NCI-H2171 (cell line): ENCODE results near the gene TRRAP.
"Not testable (repeated sequence)": the region's sequence is repeated elsewhere in the genome, so short reads cannot be mapped to it uniquely, and the experiment has no call there.

Experiments
- DNase-seq: peaks from one replicate; lab custom pipeline; 2025; lab: John Stamatoyannopoulos, UW

The TRRAP gene

DNA sequence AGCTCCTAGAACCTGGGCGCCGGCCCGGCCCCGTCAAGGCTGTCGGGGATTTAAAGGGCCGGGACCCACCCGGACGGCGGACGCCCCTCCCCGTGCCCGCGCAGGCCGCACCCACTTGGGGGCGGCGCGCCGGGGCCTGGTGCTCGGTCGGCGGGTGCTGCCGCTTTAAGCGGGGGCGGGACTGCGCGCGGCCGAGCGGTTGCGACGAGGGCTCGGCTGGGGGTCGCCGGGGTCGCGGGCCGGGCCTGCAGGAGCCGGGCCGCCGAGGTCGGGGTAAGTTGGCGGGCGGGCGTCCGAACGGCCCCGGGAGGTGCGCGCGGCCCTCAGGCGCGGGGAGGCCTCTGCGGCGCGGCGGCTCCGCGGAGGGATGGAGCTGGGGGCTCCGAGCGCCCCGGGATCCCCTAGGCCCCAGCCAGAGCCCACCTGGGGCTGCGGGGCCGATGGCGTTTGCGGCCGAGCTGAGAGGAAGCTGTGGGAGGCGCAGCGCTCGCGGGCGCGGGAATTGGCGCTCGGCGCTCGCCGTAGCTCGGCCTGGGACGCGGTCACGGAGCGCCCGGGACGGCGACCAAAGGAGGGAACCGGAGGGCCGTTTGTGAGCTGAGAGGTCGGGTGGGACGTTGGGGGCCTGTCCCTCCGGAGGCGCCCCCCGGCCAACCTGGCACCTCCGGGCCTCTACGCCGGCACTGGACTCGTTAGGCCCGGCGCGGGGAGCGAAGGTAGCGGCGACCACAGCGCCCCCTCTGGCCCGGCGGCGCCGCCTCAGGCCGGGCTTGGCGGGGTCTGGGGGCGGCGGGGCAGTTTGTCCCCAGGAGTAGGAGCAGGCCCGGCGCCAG lies at the start of gene TRRAP:
TSS of gene TRRAP (plus strand) at position 168 of the 833 bp plus-strand sequence. CDS start 2,619 bp downstream, outside the sequence.
- peak; percentile 65 for DNase-seq

DNA sequence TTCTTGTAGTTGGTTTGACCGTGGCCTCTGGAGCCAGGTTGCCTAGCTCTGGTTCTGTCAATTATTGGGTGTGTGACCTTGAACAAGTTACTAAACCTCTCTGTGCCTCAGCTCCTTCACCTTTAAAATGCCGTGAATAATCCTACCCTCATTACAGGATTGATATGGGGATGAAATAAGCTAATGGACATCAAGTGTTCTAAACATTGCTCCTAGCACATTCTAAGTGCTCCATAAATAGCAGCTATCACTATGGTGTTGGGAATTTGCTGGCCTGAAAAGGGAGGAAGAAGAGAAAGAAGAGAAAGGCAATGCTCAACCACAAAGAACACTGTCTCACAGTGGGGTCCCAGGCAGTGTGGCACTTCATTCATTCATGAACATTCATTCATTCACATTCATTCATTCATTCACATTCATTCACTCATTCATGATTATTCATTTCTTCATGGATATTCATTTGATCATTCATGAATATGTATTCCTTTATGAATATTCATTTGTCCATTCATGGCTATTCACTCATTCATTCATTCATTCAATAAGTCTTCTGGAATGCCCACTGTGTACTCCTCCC lies 47.3 kb upstream of the TRRAP start:
- DNase-seq: no peak

DNA sequence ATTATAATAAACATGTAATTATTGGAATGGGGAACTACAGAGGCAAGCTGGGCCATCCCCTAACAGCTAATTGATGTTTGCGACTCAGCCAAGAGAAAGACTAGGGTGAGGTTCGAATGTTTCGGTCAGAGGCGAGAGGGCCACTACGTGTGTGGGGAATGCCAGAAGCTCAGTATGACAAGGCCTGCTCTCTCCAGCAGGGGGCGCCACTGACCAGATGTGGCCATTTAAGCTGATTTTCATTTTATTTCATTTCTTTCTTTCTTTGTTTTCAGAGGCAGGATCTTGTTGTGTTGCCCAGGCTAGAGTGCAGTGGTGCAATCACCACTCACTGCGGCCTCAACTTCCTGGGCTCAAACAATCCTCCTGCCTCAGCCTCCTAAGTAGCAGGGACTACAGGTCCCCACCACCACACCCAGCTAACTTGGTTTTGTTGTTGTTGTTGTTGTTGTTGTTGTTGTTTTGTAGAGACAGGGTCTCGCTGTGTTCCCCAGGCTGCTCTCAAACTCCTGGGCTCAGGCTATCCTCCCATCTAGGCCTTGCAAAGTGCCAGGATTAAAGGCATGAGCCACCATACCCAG lies 46.6 kb upstream of the TRRAP start:
- DNase-seq: no peak

DNA sequence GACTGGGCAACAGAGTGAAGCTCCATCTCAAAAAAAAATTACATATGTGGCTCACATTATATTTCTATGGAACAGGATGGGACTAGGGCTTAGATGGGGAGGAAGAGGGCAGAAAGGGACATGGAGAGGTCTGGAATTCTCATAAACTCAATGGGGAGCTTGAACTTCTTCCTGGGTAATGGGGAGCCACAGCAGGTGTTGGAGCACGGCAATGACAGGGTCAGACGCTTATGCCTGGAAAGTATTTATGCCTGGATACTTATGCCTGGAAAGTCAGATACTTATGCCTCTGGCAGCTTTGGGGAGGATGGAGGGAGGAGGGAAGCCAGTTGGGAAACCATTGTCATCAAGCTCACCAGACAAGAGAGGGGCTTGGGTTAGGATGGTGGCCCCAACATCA lies 45.3 kb upstream of the TRRAP start:
- DNase-seq: no peak

DNA sequence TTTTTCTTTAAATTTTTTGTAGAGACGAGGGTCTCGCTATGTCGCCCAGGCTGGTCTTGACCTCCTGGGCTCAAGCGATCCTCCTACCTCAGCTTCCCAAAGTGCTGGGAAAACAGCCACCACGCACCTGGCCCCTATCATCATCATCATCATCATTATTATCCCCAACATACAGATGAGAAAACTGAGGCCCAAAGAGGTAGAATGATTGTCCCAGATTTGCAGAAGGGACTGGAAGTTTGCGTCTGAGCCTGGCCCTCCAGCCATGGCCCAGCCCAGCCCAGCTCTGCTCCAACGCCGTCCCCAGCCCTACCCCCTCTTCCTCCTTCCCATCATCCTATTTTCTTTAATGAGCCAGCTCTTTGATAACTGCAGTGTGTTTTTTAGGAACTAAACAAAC lies 43.4 kb upstream of the TRRAP start:
- no peak for DNase-seq

DNA sequence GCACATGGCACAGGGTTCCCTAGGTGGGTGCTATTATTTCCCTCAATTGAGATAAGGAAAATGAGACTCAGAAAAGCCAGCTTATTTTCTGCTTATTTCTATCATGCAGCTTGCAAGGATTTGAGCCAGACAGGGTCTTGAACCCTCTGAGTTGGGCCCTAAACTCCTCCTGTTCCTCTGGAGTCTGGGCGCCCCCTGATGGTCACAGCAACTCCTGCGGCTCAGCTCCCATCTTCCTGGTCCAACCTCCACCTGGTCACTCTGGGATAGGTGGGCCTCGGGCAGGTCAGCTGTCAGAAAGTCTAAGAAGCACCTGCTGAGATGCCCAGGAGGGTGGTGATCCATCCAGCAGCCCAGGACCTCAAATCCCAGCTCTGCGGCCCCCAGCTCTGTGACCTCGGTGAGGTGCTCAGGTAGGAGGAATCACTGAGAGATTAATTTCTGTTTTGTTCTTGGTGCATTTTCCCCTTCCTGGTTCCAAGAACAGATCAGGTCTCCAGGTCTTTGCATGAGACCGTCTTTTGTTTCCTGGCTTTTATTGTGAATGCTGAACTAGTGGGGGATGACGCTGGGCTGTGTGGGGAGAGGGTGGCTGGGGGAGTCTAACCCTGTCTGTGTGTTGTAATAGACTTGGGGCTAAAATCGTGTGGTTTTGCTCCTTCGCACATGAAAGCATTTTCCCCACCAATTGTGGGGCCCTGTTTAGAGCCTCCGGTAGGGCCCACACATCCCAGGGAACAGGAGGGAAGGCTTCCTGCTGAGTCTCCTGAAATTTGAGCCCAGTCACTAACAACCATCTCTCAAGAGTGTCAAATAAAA lies 41.3 kb upstream of the TRRAP start:
- peak; percentile 77 for DNase-seq

DNA sequence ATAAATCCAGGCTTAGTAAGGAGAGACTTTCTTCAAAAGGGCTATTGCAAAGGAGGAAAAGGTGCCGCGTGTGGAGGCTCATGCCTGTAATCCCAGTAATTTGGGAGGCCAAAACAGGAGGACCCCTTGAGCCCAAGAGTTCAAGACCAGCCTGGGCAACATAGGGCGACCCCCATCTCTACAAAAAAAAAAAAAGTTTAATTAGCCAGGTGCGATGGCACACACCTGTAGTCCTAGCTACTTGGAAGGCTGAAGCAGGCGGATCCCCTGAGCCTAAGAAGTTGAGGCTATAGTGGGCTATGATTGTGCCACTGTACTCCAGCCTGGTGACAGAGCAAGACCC lies 40.7 kb upstream of the TRRAP start:
- no peak for DNase-seq

DNA sequence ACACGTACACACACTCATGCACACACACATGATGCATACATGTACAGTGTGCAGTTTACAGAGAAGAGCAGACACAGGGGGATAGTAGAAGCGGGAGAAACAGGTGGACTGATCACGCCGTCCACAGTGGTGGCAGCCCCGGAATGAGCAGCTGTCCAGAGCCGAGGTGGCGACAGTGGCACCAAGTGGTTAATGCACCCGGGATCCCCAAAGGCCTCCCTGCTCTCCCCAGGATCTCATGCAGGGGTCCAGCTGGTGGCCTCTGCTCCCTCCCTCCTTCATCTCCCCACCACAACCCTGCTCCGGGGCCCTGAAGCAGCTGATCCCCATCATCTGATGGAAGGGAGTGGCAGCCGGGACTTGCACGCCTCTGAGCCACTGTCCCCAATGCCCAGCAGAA lies 38.2 kb upstream of the TRRAP start:
- DNase-seq: no peak

DNA sequence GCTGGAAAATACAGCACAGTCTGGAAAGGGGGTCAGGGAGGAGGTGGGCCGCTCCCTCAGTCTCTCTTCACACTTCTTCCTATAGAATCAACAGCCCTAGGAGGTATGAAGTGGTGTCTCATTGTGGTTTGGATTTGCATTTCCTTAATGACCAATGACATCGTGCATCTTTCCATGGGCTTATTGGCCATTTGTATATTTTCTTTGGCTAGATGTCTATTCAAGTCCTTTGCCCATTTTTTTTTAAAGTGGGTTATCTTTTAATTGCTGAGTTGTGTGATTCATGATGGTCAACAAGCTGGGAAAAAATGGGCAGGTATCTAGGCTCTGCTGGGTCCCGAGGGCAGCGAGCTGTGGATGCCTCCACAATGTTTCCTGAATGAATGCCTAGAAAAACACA lies 37.6 kb upstream of the TRRAP start:
- no peak for DNase-seq

DNA sequence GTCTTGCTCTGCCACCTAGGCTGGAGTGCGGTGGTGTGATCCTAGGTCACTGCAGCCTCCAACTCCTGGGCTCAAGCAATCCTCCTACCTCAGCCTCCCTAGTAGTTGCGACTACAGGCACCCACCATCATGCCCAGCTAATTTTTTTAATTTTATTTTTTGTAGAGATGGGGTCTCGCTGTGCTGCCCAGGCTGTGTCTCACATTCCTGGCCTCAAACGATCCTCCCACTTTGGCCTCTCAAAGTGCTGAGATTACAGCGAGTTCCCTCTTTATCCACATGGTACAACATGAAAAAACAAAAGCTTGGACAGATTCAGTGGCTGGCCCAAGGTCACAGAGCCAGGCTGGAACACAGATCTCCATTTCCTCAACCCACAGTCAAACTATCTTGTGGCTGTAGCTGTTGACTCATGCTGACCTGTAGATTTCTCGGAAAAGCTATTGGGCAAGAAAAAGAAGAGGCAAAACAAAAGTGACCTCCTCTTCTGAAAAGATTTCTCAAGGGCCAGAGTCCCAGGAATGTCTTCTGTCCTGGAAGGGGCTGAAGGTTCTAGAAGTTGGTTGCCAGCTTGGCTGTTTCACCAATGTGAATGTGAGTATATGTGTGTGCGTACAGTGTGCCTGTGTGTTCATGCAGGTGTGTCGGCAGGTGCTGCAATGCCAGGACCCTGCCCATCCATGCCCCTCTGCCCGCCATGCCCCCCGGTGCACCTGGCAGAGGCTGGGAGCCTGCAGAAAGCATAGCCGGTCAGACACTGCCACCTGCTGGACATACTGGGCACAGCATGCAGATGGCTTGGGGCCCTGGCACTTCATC lies 36.9 kb upstream of the TRRAP start:
- DNase-seq: no peak

DNA sequence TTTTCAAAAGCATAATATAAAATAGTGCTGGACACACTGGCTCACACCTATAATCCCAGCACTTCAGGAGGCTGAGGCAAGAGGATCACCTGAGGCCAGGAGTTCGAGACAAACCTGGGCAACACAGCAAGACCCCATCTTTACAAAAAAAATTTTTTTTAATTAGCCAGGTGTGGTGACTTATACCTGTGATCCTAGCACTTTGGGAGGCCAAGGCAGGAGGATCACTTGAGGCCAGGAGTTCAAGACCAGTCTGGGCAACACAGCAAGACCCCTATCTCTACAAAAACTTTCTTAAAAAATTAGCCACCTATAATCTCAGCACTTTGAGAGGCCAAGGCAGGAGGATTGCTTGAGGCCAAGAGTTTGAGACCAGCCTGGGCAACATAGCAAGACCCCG lies 35.8 kb upstream of the TRRAP start:
- not testable (repeated sequence) for DNase-seq

DNA sequence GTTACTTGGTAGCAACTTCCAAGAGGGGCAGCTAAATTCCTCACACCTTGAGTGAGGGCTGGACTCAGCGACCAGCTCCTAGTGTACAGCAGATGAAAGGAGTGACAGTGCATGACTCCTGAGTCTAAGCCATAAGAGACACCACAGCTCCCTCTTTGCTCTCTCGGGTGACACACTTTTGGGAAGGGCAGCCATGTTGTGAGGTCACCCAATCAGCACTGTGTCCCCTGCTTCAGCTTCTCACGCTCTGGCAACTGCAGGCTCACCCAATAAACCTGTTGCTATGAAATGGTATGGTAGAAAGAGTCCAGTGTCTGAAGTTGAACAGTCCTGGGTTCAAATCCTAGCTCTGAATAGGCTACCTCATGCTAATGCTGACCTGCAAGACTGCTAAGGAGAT lies 29.4 kb upstream of the TRRAP start:
- DNase-seq: no peak

DNA sequence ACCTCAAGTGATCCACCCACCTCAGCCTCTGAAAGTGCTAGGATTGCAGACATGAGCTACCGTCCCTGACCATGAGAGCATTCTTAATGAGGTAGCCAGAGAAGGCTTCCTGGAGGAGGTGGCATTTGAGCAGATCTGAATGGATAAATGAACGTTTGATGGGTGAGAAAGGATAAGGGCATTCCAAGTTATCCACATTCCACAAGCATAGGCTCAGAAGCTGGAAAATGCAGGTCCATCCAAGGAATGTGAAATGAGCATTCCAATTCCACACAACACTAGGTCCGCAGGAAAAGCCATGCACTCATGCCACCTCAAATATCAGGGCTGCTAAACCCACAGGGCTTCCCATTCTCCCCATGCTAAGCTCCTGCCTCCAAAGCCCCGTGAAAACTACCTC lies 25.5 kb upstream of the TRRAP start:
- no peak for DNase-seq

DNA sequence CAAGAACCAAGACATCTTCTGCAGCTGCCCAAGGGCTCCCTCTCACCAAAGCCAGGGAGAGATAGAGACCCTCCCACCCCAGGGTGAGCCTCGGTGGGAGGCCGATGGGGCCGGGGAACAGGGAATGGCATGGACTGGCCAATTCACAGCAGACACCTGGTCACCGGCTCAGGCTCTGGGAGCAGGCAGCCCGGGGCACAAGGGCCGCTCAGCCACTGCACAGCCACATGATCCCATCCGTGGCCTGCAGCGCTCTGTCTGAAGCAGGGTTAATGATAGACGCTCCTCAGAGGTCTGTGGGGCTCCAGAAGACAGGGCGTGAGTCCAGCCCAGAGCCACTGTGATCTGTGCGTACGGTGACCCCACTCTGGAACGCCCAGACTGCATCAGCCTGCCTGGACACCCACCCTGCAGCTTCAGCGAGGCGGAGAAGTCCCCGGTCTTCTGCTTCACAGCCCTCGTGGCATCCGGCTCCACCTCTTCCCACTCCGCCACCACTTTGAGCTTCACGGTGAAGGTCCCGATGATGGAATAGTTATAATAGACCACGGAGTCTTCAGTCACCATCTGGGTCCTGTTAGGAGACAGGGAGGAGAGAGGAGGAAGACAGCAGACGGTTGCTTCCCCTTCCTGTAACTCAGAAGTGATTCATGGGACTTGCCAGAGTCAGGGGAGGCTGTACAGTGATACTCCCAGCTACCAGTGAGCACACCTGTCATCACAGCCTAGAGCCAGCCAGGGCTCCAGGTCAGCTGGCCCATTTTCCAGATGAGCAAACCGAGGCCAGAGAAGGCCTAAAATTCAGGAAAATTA lies 22.5 kb upstream of the TRRAP start:
- no peak for DNase-seq

DNA sequence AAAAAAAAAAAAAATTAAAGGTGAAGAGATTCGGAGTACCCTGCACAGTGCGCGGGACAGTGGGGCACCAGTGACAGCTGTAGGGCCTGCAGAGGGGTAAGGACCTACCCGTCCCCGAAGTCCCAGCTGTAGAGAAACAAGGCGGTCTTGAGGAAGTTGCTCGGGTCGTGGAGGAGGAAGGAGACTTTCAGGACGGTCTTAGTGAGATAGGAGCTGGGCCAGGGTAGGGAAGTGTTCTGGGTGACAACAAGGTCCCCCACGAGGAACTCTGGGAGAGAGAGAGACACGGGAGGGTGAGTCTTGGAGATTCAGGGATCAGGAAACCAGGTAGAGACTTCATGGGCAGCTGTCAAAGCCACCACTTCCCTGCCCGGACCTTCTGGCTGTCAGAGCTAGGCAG lies 18.3 kb upstream of the TRRAP start:
- no peak for DNase-seq

DNA sequence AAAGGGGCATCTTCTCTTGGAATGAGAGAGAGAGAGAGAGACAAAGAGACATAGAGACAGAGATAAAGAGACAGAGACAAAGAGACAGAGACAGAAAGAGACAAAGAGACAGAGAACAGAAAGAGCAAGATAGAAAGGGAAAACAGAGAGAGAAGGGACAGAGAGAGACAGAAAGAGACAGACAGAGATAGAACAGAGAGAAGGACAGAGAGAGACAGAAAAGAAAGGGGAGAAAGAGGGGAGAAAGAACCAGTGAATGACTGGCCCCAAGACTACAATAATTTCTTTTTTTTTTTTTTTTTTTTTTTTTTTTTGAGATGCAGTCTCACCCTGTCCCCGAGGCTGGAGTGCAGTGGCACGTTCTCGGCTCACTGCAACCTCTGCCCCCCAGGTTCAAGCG lies 16.1 kb upstream of the TRRAP start:
- no peak for DNase-seq

DNA sequence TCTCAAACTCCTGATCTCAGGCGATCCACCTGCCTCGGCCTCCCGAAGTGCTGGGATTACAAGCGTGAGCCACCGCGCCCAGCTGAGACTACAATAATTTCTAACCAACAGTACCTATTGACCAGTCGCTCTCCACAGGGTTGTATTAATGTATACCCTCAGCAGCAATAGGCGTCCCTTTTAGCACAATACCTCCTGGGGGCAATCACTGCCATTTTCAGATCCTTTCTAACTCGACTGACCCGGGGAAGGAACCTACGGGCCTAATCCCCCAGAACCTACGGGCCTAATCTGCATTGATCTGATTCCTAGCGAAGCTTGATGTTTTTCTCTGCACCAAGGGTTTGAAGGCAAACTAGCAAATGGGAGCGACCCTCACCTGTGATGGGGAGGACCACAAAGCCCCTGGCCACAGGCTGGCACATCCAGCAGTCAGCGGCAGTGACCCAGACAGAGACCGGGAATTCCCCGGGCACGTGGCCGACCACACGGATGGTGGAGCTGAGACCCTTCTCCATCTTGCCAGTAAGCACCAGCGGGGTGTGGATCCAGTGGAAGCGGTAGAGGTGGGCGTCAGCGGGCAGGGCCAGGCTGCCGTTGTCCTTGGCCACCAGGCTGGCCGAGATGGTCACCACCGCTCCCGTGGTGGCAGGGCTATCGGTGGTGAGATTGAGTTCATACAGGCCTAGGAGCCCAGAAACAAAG lies 15.5 kb upstream of the TRRAP start:
- no peak for DNase-seq

DNA sequence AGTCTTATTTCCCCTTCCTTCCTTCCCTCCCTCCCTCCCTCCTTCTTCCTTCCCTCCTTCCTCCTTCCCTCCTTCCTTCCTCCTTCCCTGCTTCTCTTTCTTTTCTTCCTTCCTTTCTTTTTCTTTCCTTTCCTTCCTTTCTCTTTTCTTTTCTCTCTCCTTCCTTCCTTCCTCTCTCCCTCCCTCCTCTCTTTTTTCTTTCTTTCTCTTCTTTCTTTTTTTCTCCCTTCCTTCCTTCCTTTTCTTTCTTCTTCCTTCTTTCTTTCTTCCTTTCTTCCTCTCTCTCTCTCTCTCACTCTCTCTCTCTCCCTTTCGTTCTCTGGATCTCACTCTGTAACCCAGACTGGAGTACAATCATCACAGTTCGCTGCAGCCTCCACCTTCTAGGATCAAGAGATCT lies 14.7 kb upstream of the TRRAP start:
- DNase-seq: no peak

DNA sequence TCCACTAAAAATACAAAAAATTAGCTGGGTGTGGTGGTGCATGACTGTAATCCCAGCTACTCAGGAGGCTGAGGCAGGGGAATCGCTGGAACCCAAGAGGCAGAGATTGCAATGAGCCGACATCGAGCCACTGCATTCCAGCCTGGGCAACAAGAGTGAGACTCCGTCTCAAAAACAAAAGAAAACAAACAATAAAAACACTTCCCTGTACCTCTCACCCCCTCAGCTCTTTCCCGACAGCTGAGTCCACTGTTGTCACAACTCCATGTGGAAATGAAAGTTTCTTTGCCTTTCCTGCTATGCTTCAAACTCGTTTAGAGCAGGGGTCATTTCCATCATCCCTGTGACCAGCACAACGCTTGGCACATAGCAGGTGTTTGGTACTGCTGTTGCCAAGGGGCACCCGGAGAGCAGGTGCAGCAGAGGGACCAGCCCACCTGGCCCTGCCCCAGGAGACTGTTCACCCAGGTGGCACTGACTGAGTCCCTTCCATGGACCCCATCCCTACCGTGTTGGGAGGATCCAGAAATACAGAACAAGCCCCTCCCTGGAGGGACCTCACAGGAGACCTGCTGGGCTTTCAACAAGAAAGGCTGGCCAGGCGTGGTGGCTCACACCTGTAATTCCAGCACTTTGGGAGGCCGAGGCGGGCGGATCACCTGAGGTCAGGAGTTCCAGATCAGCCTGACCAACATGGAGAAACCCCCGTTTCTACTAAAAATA lies 13.4 kb upstream of the TRRAP start:
- no peak for DNase-seq

DNA sequence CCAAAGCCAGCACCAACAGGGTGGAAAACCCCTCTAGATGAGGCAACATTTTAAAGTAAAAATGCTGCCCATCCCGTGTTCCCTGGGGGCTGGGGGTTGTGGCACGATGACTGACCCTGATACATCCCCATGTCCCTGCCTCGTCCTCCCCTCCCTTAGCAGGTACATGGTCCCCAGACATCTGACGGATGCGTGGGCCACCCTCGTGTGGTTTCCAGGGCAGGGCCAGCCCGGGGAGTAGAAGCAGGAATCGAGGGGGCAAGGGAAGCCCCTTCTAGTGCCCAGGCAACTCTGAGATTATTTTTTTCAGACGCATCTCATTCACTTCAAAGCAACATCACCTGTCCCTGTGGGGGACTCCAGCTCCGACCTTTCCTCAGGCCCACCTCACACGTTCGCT lies 12.0 kb upstream of the TRRAP start:
- no peak for DNase-seq
